ENCODE measurements around the gene RIPOR3.

The RIPOR3 gene

DNA sequence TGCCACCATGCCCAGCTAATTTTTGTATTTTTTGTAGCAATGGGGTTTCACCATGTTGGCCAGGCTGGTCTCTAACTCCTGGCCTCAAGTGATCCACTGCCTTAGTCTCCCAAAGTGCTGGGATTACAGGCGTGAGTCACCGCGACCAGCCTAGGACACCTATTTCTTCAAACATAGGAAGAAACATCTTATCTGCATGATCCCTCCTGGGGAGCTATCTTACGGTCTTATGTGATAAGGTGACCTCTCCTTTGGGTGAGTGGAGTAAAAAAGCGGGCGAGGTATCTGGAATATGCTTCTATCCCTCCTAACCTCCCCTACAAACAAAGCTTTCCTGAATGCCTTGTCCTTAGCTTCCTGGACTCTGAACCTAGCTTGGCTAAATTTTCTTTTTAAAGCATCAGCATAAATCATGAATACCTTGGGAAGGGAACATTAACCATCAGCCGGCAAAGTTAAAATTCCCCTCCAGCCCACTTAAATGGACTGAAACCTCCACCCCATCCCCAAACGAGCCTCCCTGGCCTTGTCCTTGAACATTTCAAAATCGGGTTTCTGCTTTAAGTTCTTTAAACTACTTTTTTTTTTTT is 24.5 kb downstream of the RIPOR3 start:
- Histone ChIP-seq H3K9ac (ENCODE audit: low read length in 2 of 2) (no peak overlapping the region), H3K27me3 (ENCODE audit: control insufficient read depth in 1 of 2, insufficient read depth in 2 of 2, low read length in 2 of 2) (no peaks in the 10 kb centered on the region), H3K27ac (ENCODE audit: low read length) (no peak overlapping the region), H3K36me3 (ENCODE audit: control insufficient read depth in 2 of 2, insufficient read depth in 2 of 2, low read length in 2 of 2) (no peaks in the 10 kb centered on the region), H3K4me3 (ENCODE audit: low read length in 2 of 2) (no peak overlapping the region), H3K9me3 (ENCODE audit: control insufficient read depth in 2 of 2, low read length in 2 of 2) (no peaks in the 10 kb centered on the region), H3K4me1 (ENCODE audit: control insufficient read depth, insufficient read depth, low read length) (peaks cover 4% of the 10 kb centered on the region)

DNA sequence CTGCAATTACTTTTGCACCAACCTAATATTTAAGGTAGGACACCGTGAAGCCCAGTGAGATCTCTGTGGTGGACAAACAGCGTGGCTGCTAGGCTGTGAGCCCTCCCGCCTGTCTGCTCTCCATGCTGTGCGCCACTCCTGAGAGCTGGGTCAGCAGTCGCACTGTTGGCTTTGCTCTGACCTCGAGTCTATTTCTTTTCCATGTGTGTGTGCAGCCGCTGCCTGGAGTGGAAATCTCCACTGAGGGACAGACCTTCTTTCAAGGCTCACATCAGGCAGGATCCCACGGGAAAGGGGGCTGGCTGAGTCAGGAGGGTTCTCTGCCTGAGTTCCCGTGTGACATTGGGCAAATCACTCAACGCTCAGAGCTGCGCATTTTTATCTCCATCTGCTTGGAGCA is 27.1 kb downstream of the RIPOR3 start:
- H3K9ac ChIP-seq (ENCODE audit: low read length in 2 of 2): no peak overlapping the region
- peaks cover 10% of the 10 kb centered on the region for H3K4me1 ChIP-seq (ENCODE audit: control insufficient read depth, insufficient read depth, low read length)
- no peaks in the 10 kb centered on the region for H3K27me3 ChIP-seq (ENCODE audit: control insufficient read depth in 1 of 2, insufficient read depth in 2 of 2, low read length in 2 of 2)
- no peaks in the 10 kb centered on the region for H3K36me3 ChIP-seq (ENCODE audit: control insufficient read depth in 2 of 2, insufficient read depth in 2 of 2, low read length in 2 of 2)
- no peaks in the 10 kb centered on the region for H3K9me3 ChIP-seq (ENCODE audit: control insufficient read depth in 2 of 2, low read length in 2 of 2)
- H3K4me3 ChIP-seq (ENCODE audit: low read length in 2 of 2): no peak overlapping the region
- no peak overlapping the region for H3K27ac ChIP-seq (ENCODE audit: low read length)

DNA sequence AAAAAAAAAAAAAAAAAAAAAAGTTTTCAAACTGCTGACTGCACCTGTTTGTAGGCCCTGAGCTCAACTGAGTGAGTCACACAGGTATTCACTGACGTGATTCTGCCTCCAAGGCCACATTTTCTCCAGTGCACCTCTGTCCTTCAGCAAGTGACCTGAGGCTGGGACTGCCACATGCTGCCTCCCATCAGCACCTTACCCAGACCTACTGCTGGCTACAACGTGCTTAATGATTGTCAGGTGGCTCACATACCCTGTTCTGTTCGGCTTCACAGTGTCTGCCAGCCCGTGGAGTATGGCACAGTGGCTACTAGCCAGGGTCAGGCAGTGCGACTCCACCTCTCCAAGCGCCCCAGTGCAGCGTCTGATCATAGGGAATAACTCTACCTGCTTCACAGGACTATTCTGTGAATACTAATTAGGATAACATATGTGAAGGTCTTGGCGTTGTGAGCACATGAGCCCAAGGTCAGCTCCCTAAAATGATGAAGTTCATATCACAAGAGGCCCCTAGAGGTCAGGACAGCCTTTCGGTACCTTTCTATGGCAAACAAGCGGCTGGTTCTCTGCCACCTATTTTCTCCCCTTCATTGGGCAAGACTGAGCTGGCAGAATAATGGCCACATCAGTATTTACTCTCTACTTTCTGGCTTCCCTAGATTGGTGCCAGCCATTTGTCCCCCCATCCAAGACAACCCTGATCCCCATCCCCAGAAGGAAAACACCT is 28.1 kb downstream of the RIPOR3 start:
- Histone ChIP-seq H3K4me3 (ENCODE audit: low read length in 2 of 2) (no peak overlapping the region), H3K27ac (ENCODE audit: low read length) (no peak overlapping the region), H3K27me3 (ENCODE audit: control insufficient read depth in 1 of 2, insufficient read depth in 2 of 2, low read length in 2 of 2) (no peaks in the 10 kb centered on the region), H3K4me1 (ENCODE audit: control insufficient read depth, insufficient read depth, low read length) (peaks cover 10% of the 10 kb centered on the region), H3K9me3 (ENCODE audit: control insufficient read depth in 2 of 2, low read length in 2 of 2) (no peaks in the 10 kb centered on the region), H3K36me3 (ENCODE audit: control insufficient read depth in 2 of 2, insufficient read depth in 2 of 2, low read length in 2 of 2) (no peaks in the 10 kb centered on the region), H3K9ac (ENCODE audit: low read length in 2 of 2) (no peak overlapping the region)

DNA sequence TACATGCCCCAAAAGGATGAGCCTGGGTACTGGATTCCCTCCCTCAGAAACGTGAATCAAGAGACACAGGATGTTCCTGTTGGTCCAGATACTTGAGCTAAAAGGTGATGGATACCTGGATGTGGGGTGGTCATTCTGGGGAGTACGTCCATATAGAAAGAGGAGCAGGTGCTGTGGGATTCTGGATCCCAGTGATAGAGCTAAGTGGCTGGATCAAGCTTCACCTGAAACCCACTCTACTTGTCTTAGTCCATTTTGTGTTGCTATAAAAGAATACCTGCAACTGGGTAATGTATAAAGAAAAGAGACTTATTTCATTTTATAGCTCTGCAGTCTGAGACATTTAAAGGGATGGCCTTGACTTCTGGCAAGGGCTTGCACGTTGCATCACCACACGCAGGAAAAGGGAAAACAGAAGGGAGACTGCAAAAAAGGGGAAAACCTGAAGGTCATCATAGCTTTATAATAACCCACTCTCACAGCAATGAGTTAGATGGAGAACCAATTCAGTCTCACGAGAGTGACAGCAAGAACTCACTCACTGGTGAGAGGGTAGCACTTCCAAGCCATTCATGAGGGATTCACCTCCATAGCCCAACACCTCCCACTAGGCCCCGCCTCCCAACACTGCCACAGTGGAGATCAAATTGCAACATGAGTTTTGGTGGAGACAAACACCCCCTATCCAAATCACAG is 31.2 kb downstream of the RIPOR3 start:
- H3K4me1 ChIP-seq (ENCODE audit: control insufficient read depth, insufficient read depth, low read length): peaks cover 18% of the 10 kb centered on the region
- no peak overlapping the region for H3K9ac ChIP-seq (ENCODE audit: low read length in 2 of 2)

DNA sequence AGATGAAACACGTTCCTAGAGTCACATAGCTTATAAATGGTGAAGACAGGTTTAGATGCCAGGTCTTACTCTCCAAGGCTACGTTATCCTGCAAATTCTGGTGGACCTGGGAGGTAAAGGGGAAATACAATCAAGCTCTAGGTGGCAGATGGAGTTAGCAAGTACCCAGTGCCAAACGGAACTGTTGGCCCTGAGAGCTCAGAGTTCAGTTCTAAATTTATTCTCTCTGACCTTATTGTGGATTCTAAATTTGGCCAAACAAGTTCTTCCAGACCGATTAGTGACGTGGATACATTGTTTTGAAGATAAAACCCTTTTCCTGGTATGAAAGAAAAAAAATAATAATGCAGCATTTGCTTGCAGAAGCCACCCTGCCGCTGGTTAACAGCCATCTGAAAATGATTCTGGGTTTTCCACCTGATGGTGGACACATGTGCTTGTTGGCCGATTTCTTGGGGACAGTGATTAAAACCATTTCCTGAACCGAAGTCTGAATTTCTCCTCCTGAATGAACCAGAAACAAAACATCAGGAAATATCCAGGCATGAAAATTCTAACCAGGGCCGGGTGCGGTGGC is 32.5 kb downstream of the RIPOR3 start:
- Histone ChIP-seq H3K36me3 (ENCODE audit: control insufficient read depth in 2 of 2, insufficient read depth in 2 of 2, low read length in 2 of 2) (no peaks in the 10 kb centered on the region), H3K9me3 (ENCODE audit: control insufficient read depth in 2 of 2, low read length in 2 of 2) (no peaks in the 10 kb centered on the region), H3K27me3 (ENCODE audit: control insufficient read depth in 1 of 2, insufficient read depth in 2 of 2, low read length in 2 of 2) (no peaks in the 10 kb centered on the region), H3K9ac (ENCODE audit: low read length in 2 of 2) (no peak overlapping the region), H3K27ac (ENCODE audit: low read length) (no peak overlapping the region), H3K4me3 (ENCODE audit: low read length in 2 of 2) (no peak overlapping the region), H3K4me1 (ENCODE audit: control insufficient read depth, insufficient read depth, low read length) (peaks cover 25% of the 10 kb centered on the region)

More for the DNA sequence above, 31.2 kb downstream of the RIPOR3 start:
- Histone ChIP-seq H3K27ac (ENCODE audit: low read length) (no peak overlapping the region), H3K9me3 (ENCODE audit: control insufficient read depth in 2 of 2, low read length in 2 of 2) (no peaks in the 10 kb centered on the region), H3K4me3 (ENCODE audit: low read length in 2 of 2) (no peak overlapping the region), H3K36me3 (ENCODE audit: control insufficient read depth in 2 of 2, insufficient read depth in 2 of 2, low read length in 2 of 2) (no peaks in the 10 kb centered on the region), H3K27me3 (ENCODE audit: control insufficient read depth in 1 of 2, insufficient read depth in 2 of 2, low read length in 2 of 2) (no peaks in the 10 kb centered on the region)

DNA sequence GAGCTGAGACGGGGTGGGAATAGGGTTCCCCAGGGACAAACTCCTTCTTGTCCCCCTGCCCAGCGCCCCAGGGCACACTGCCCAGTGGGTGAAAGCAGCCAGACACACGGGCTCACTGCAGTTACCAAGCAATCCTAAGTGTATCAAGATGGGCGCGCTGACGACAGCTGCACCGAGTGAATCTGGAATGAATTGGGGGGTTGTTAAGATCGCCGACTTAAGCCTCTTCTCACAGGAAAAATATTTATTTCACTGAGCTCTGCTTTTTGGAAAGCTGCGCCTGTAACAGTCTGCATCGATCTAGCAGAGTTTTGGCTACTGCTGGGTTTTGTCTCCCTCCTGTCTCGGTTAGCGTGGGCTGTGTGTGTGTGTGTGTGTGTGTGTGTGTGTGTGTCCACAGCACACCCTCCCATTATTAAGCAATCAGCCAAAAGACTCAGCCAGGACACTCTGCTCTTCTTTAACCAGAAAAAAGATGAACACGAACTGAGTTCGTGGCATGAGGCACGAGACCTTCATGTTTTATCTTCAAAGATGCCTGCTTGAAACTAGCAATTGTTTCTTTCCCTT is 35.9 kb downstream of the RIPOR3 start:
- Histone ChIP-seq H3K4me1 (ENCODE audit: control insufficient read depth, insufficient read depth, low read length) (peaks cover 15% of the 10 kb centered on the region), H3K9ac (ENCODE audit: low read length in 2 of 2) (peak overlapping the region; percentile 71 to 79), H3K27me3 (ENCODE audit: control insufficient read depth in 1 of 2, insufficient read depth in 2 of 2, low read length in 2 of 2) (no peaks in the 10 kb centered on the region), H3K4me3 (ENCODE audit: low read length in 2 of 2) (peak overlapping the region; percentile 59 to 61), H3K9me3 (ENCODE audit: control insufficient read depth in 2 of 2, low read length in 2 of 2) (no peaks in the 10 kb centered on the region), H3K36me3 (ENCODE audit: control insufficient read depth in 2 of 2, insufficient read depth in 2 of 2, low read length in 2 of 2) (no peaks in the 10 kb centered on the region), H3K27ac (ENCODE audit: low read length) (peak overlapping the region; percentile 95)

DNA sequence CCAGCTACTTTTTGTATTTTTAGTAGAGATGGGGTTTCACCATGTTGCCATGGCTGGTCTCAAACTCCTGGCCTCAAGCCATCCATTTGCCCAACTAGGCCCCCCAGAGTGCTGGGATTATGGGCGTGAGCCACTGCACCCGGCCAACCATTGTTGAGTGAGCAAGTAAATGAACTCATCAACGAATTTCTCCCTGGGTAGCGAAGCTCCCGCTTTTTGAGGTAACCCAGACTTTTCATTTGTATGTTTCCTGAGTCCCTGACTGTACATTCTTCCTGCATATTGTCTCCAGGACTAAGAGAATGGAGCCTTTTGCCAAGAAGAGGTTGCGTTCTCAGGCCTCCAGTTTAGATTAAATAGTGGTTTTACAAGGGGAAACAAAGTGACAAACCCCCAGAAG is 36.4 kb downstream of the RIPOR3 start:
- Histone ChIP-seq H3K9me3 (ENCODE audit: control insufficient read depth in 2 of 2, low read length in 2 of 2) (no peaks in the 10 kb centered on the region), H3K4me3 (ENCODE audit: low read length in 2 of 2) (peak overlapping the region; percentile 59 to 61), H3K27ac (ENCODE audit: low read length) (peak overlapping the region; percentile 95), H3K4me1 (ENCODE audit: control insufficient read depth, insufficient read depth, low read length) (peaks cover 15% of the 10 kb centered on the region), H3K9ac (ENCODE audit: low read length in 2 of 2) (peak overlapping the region; percentile 71 to 79), H3K36me3 (ENCODE audit: control insufficient read depth in 2 of 2, insufficient read depth in 2 of 2, low read length in 2 of 2) (no peaks in the 10 kb centered on the region), H3K27me3 (ENCODE audit: control insufficient read depth in 1 of 2, insufficient read depth in 2 of 2, low read length in 2 of 2) (no peaks in the 10 kb centered on the region)

DNA sequence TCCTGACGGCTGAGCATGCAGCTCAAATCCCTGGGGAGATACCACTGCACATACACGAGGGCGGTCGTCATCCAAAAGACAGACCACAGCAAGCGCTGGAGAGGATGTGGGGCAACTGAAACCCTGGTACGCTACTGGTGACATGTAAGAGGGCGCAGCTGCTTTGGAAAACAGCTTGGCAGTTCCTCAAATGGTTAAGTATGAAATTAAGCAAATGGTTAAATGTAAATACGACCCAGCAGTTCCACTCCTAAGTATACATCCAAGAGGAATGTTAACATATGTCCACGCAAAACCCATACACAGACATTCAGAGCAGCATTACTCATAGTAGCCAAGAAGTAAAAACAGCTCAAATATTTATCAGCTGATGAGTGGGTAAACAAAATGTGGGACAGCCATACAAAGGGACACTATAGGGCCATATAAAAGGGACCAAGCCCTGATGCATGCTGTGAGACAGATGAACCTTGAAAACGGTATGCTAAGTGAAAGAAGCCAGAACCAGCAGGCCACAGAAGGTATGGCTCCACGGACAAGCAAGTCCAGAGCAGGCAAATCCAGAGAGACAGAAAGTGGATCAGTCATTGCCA is 38.5 kb downstream of the RIPOR3 start:
- peaks cover 15% of the 10 kb centered on the region for H3K4me1 ChIP-seq (ENCODE audit: control insufficient read depth, insufficient read depth, low read length)
- no peak overlapping the region for H3K27ac ChIP-seq (ENCODE audit: low read length)
- H3K9me3 ChIP-seq (ENCODE audit: control insufficient read depth in 2 of 2, low read length in 2 of 2): no peaks in the 10 kb centered on the region
- H3K36me3 ChIP-seq (ENCODE audit: control insufficient read depth in 2 of 2, insufficient read depth in 2 of 2, low read length in 2 of 2): no peaks in the 10 kb centered on the region
- H3K27me3 ChIP-seq (ENCODE audit: control insufficient read depth in 1 of 2, insufficient read depth in 2 of 2, low read length in 2 of 2): no peaks in the 10 kb centered on the region
- no peak overlapping the region for H3K9ac ChIP-seq (ENCODE audit: low read length in 2 of 2)
- H3K4me3 ChIP-seq (ENCODE audit: low read length in 2 of 2): no peak overlapping the region

DNA sequence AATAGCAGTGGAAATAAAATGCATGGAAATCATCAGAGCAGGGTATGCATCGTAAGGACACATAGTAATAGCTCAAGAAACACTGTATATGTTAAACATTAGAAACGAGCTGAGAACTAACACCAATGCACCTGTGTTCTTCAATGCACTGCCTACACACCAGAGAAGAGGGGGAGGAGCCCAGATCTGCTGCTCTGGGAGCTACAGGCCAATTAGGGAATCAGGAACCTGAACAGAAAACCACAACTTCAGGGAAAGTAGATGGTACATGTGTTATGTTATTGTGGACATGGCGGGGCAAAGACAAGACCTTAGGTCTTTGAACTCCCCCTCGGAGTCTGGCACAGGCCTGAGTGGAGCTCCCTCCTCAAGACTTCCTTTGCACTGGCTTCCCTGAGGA is 39.7 kb downstream of the RIPOR3 start:
- Histone ChIP-seq H3K9me3 (ENCODE audit: control insufficient read depth in 2 of 2, low read length in 2 of 2) (no peaks in the 10 kb centered on the region), H3K4me1 (ENCODE audit: control insufficient read depth, insufficient read depth, low read length) (peaks cover 15% of the 10 kb centered on the region), H3K4me3 (ENCODE audit: low read length in 2 of 2) (no peak overlapping the region), H3K27ac (ENCODE audit: low read length) (no peak overlapping the region), H3K9ac (ENCODE audit: low read length in 2 of 2) (no peak overlapping the region), H3K36me3 (ENCODE audit: control insufficient read depth in 2 of 2, insufficient read depth in 2 of 2, low read length in 2 of 2) (no peaks in the 10 kb centered on the region), H3K27me3 (ENCODE audit: control insufficient read depth in 1 of 2, insufficient read depth in 2 of 2, low read length in 2 of 2) (no peaks in the 10 kb centered on the region)

DNA sequence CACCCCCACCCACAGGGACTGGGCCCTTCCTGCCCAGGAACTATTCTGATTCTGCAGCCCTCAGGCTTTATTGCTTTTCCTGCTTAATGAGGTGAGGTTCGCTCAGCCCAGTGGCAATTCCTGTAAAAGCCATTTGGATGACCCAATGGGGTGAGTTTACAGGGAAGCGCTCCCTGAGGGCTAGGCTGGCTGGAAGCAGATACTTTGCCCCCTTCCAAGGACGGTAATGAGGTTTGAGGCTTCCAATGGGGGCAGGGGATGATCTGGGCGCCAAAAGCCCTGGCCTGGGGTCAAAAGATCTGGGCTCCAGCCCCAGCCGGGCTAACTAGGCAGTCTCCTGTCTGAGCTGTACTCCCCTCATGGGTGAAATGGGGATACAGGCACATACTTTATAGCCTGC is 41.8 kb downstream of the RIPOR3 start:
- no peaks in the 10 kb centered on the region for H3K9me3 ChIP-seq (ENCODE audit: control insufficient read depth in 2 of 2, low read length in 2 of 2)
- H3K36me3 ChIP-seq (ENCODE audit: control insufficient read depth in 2 of 2, insufficient read depth in 2 of 2, low read length in 2 of 2): no peaks in the 10 kb centered on the region
- peaks cover 16% of the 10 kb centered on the region for H3K4me1 ChIP-seq (ENCODE audit: control insufficient read depth, insufficient read depth, low read length)
- H3K9ac ChIP-seq (ENCODE audit: low read length in 2 of 2): no peak overlapping the region
- H3K27me3 ChIP-seq (ENCODE audit: control insufficient read depth in 1 of 2, insufficient read depth in 2 of 2, low read length in 2 of 2): no peaks in the 10 kb centered on the region
- no peak overlapping the region for H3K4me3 ChIP-seq (ENCODE audit: low read length in 2 of 2)
- no peak overlapping the region for H3K27ac ChIP-seq (ENCODE audit: low read length)

Data from stomach smooth muscle (tissue), 2 donors.